Activated CD4-positive, alpha-beta memory T cell treated with anti-CD3 and anti-CD28 coated beads for 36 hours (primary cell): ENCODE results near the gene ERC1. TPM values are rescaled to one million over a fixed set of nuclear protein-coding genes. Genes with fewer than 3 reads are reported as not detected.

Experiments
- CTCF ChIA-PET: fragments of 350-600 bp; sonication (Branson Sonifier 250); formaldehyde crosslinking; loops from one replicate; lab custom pipeline; 2021; ENCODE audit warnings: antibody characterized with exemption, inconsistent platforms; lab: Charles Lee
- POLR2A ChIA-PET: fragments of 350-600 bp; sonication (Branson Sonifier 250); formaldehyde crosslinking; loops from one replicate; lab custom pipeline; 2021; ENCODE audit warnings: antibody characterized with exemption; lab: Charles Lee
- DNase-seq: peaks from one replicate; pipeline ENCODE4 v3.0.0-alpha.2; 2020
- H3K27ac Mint-ChIP-seq: one replicate; pipeline ENCODE4 v1.8.0; 2021; ENCODE audit warnings: mixed read lengths
- H3K27me3 Mint-ChIP-seq: one replicate; pipeline ENCODE4 v1.8.0; 2021; ENCODE audit warnings: mixed read lengths
- H3K36me3 Mint-ChIP-seq: one replicate; pipeline ENCODE4 v1.8.0; 2021; ENCODE audit warnings: mixed read lengths
- H3K4me1 Mint-ChIP-seq: one replicate; pipeline ENCODE4 v1.8.0; 2021; ENCODE audit warnings: low read depth, mixed read lengths
- H3K4me3 Mint-ChIP-seq: one replicate; pipeline ENCODE4 v1.8.0; 2021; ENCODE audit warnings: mild to moderate bottlenecking, mixed read lengths
- H3K9me3 Mint-ChIP-seq: one replicate; pipeline ENCODE4 v1.8.0; 2021; ENCODE audit warnings: mixed read lengths
- intact Hi-C: fragments of 100-400 bp; cut with micrococcal nuclease; formaldehyde crosslinking; loops from one replicate; pipeline ENCODE4 v1.15.1; 2023
- total RNA-seq, 2 experiments: library from RNA; stranded (reverse); gene quantifications; one replicate each; pipeline ENCODE4 v1.2.3, GENCODE V29; 2021

The ERC1 gene
- total RNA-seq, 2 experiments from 2014 or later, result 19.1 to 21.8 TPM

DNA sequence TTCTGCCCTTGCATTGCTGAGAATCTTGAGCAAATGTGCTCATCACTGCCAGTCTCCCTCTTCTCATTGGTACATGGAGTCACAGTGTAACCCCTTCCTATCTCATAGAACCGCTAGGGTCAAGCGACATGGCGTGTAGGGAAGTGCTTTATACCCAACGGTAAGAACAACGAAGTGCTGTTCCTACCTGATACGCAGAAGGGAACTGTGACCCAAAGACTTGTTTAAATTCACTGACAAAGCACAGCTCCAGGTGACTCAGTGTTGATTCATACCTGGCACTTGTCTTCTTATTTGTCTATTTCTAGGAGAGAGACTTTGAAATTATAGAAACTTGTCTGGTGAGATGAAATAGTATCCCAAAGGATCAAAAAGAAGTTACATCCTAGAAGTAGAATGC, 549.7 kb downstream of the ERC1 start:
- no peak for DNase-seq
- Mint-ChIP-seq H3K36me3 (no peaks in the 10 kb centered on the region), H3K9me3 (no peaks in the 10 kb centered on the region), H3K27me3 (peaks cover 69% of the 10 kb centered on the region), H3K4me1 (no peaks in the 10 kb centered on the region), H3K4me3 (no peak overlapping the region), H3K27ac (no peak overlapping the region)
- POLR2A ChIA-PET, result no interaction called here
- intact Hi-C loops, result no loop called here
- CTCF ChIA-PET, result interaction anchor here (0.7 kb wide), 1 partner anchor 422 kb away, joined by 4 read pairs; no protein-coding TSS in a partner anchor

GRCh38 chr12:1542599-1542998, 551.6 kb downstream of the ERC1 start:
- Mint-ChIP-seq H3K27me3 (peaks cover 57% of the 10 kb centered on the region), H3K36me3 (no peaks in the 10 kb centered on the region), H3K9me3 (no peaks in the 10 kb centered on the region), H3K4me3 (no peak overlapping the region), H3K4me1 (no peaks in the 10 kb centered on the region), H3K27ac (no peak overlapping the region)
- CTCF ChIA-PET, result interaction anchor here (3.6 kb wide), 1 partner anchor 424 kb away, joined by 17 read pairs; no protein-coding TSS in a partner anchor
- DNase-seq, result no peak
- POLR2A ChIA-PET, result no interaction called here
- intact Hi-C loops, result no loop called here

DNA sequence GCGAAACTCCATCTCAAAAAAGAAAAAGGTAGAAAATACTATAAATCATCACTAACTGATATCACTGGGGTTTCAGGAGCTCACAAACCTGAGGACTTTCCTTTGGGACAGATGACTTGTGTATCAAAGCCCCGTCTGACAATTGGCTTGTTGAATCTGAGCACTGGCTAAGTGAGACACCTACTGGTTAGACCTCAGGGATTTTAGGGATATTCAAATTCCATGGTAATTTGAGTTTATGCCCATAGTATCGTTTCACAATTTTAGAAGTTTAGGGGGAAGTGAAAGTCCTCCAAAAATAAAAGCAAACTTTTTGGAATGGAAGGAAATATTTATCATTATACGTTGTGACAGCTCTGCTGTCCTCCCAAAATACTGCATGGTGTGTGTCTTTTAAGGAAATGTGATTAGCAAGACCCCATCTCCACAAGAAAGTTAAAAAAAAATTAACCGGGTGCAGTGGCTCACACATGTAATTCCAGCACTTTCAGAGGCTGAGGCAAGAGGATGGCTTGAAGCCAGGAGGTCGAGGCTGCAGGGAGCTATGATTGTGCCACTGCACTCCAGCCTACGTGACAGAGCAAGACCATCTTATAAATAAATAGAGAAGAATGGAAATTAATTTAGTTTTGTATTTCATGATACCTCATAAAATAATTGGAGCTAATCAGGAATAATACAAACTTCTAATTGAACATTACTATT, 554.1 kb downstream of the ERC1 start:
- no peak overlapping the region for H3K4me3 Mint-ChIP-seq
- no peaks in the 10 kb centered on the region for H3K9me3 Mint-ChIP-seq
- H3K36me3 Mint-ChIP-seq, result no peaks in the 10 kb centered on the region
- no peaks in the 10 kb centered on the region for H3K4me1 Mint-ChIP-seq
- H3K27me3 Mint-ChIP-seq, result peaks cover 38% of the 10 kb centered on the region
- intact Hi-C loops, result no loop called here
- H3K27ac Mint-ChIP-seq, result no peak overlapping the region
- ChIA-PET CTCF (interaction anchor here (1.0 to 3.6 kb wide), 3 partner anchors 9 to 427 kb away, joined by 3 to 17 read pairs (median 4); no protein-coding TSS in a partner anchor), POLR2A (no interaction called here)
- no peak for DNase-seq

Other genes with a start within 250 kb of the ERC1 start
- 100 to 1,000 TPM; 139 to 140 TPM for gene WNK1, start 238.6 kb upstream of the ERC1 start, total RNA-seq
- 10 to 100 TPM in 1 of 2 experiments, 1 to 10 TPM in 1; 9.5 to 14.5 TPM for gene RAD52, start 41.5 kb upstream of the ERC1 start, total RNA-seq